Right lobe of liver (tissue), 4 donors: ENCODE measurements around the gene GTSE1.

ENCODE experiments used
- POLR2A ChIP-seq: fragments of 450-650 bp; IDR thresholded peaks from one replicate; pipeline ENCODE4 v1.6.1; 2017; ENCODE audit warnings: antibody characterized with exemption, mild to moderate bottlenecking
- TF ChIP-seq, protein P1 (sequence below), 4 donors: fragments of 200-600 bp in 3 of 4; fragments of 450-650 bp in 1 of 4; IDR thresholded peaks; one replicate each; pipeline versions ENCODE4 v1.5.1 to v1.8.0; 2016 to 2022; ENCODE audit warnings: antibody characterized with exemption in 4 of 4, mild to moderate bottlenecking in 2 of 4
- donor health status: DM: no; HTN: no; CAD: no.
- donor health status: DM: no; HTN: no; CAD: no.
- donor health status: DM: no; HTN: yes; CAD: no.

DNA sequence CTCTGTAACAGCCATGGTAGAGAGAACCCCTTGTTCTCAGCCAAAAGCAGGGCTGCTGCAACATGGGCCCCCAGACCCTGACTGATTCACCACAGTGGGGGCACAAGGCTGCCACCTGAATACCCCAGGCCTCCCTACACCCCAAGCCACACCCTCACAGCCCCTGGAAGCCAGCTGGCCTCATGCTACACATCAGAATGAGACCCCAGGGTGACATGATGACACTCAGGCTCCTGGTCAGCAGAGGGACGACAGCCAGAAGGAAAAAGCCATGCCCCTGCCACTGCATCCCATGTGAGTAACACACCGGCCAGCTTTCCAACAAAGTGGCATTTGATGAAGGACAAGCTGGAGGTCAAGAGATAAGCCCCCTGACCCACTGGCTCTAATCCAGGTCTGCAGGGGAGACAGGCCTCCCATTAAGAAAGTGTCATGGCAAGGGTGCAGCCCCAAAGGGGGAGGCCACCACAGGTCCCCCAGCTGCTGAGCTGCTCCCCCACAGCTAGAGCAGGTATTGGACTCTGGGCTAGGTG lies 49.2 kb upstream of the GTSE1 start:
- TF ChIP-seq, protein P1, sequence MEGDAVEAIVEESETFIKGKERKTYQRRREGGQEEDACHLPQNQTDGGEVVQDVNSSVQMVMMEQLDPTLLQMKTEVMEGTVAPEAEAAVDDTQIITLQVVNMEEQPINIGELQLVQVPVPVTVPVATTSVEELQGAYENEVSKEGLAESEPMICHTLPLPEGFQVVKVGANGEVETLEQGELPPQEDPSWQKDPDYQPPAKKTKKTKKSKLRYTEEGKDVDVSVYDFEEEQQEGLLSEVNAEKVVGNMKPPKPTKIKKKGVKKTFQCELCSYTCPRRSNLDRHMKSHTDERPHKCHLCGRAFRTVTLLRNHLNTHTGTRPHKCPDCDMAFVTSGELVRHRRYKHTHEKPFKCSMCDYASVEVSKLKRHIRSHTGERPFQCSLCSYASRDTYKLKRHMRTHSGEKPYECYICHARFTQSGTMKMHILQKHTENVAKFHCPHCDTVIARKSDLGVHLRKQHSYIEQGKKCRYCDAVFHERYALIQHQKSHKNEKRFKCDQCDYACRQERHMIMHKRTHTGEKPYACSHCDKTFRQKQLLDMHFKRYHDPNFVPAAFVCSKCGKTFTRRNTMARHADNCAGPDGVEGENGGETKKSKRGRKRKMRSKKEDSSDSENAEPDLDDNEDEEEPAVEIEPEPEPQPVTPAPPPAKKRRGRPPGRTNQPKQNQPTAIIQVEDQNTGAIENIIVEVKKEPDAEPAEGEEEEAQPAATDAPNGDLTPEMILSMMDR (IDR thresholded peaks at IDR 0.05), result no peak
- no peak for TF ChIP-seq POLR2A
